Calu3 (cell line): ENCODE results near the gene FRAS1. TPM values are rescaled to one million over a fixed set of nuclear protein-coding genes. Genes with fewer than 3 reads are reported as not detected.

Source experiments
- BruUV-seq: library from RNA; stranded (reverse); fragments of 400-500 nt; replicated peaks from 2 replicates; lab custom pipeline; 2021; lab: Mats Ljungman, UMichigan
- CTCF ChIA-PET: fragments of 300-600 bp; sonication (Branson Sonifier 250); formaldehyde crosslinking; loops from one replicate; lab custom pipeline; 2022; ENCODE audit warnings: antibody characterized with exemption; lab: Charles Lee
- DNase-seq: peaks from one replicate; pipeline ENCODE4 v3.0.0; 2022
- H3K27ac Mint-ChIP-seq: one replicate; pipeline ENCODE4 v1.8.0; 2022; ENCODE audit warnings: mixed read lengths; ENCODE audit not compliant: unreplicated experiment
- H3K27me3 Mint-ChIP-seq: one replicate; pipeline ENCODE4 v1.8.0; 2022; ENCODE audit warnings: mixed read lengths; ENCODE audit not compliant: unreplicated experiment
- H3K36me3 Mint-ChIP-seq: one replicate; pipeline ENCODE4 v1.8.0; 2022; ENCODE audit warnings: mild to moderate bottlenecking, moderate library complexity, mixed read lengths; ENCODE audit not compliant: insufficient read depth, unreplicated experiment
- H3K4me1 Mint-ChIP-seq: one replicate; pipeline ENCODE4 v1.8.0; 2022; ENCODE audit warnings: mild to moderate bottlenecking, low read depth, mixed read lengths; ENCODE audit not compliant: unreplicated experiment
- H3K4me3 Mint-ChIP-seq: one replicate; pipeline ENCODE4 v1.8.0; 2022; ENCODE audit warnings: mild to moderate bottlenecking, low read depth, moderate library complexity, mixed read lengths; ENCODE audit not compliant: unreplicated experiment
- H3K9me3 Mint-ChIP-seq: one replicate; pipeline ENCODE4 v1.8.0; 2022; ENCODE audit warnings: low read depth, mixed read lengths; ENCODE audit not compliant: unreplicated experiment
- intact Hi-C: fragments of 100-400 bp; cut with micrococcal nuclease; formaldehyde crosslinking; loops from one replicate; pipeline ENCODE4 v1.10.0; 2022; ENCODE audit not compliant: unreplicated experiment
- total RNA-seq: library from RNA; stranded (reverse); gene quantifications from 2 replicates; pipeline ENCODE4 v1.2.3, GENCODE V29; 2022
- TF ChIP-seq, protein P1 (sequence below): fragments of 200-600 bp; IDR thresholded peaks from one replicate; pipeline ENCODE4 v1.8.0; 2022; ENCODE audit warnings: antibody characterized with exemption; ENCODE audit not compliant: unreplicated experiment

The FRAS1 gene
- total RNA-seq, 1 experiment from 2014 or later: 29.4 TPM

- H3K4me1 Mint-ChIP-seq: peaks cover 9% of the 10 kb centered on the region
Observed at GRCh38 chr4:78210694-78211410, 153.7 kb downstream of the FRAS1 start.

DNA sequence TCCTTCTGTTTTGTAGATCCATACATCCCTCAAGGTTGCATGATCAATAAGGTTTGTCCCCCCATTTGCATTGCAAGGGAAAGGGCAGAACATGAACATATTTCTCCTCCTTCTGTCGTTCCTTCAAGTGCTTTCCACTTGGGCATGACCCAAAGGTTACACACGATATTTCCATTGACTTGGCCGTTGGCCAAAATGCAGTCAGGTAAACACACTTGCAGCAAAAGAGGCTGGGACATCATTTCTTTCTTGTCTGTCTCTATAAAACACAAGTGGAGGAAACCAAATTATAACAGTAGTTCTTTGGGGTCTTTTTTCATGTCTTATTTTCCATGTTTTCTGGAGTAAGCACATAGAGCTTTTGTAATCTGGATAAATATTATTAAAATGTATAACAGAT lies 156.1 kb downstream of the FRAS1 start:
- H3K36me3 Mint-ChIP-seq: peaks cover 5% of the 10 kb centered on the region
- H3K9me3 Mint-ChIP-seq: no peaks in the 10 kb centered on the region
- TF ChIP-seq, protein P1, sequence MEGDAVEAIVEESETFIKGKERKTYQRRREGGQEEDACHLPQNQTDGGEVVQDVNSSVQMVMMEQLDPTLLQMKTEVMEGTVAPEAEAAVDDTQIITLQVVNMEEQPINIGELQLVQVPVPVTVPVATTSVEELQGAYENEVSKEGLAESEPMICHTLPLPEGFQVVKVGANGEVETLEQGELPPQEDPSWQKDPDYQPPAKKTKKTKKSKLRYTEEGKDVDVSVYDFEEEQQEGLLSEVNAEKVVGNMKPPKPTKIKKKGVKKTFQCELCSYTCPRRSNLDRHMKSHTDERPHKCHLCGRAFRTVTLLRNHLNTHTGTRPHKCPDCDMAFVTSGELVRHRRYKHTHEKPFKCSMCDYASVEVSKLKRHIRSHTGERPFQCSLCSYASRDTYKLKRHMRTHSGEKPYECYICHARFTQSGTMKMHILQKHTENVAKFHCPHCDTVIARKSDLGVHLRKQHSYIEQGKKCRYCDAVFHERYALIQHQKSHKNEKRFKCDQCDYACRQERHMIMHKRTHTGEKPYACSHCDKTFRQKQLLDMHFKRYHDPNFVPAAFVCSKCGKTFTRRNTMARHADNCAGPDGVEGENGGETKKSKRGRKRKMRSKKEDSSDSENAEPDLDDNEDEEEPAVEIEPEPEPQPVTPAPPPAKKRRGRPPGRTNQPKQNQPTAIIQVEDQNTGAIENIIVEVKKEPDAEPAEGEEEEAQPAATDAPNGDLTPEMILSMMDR: no peak
- H3K4me3 Mint-ChIP-seq: no peak overlapping the region
- no TSS peak for BruUV-seq
- no peak overlapping the region for H3K27ac Mint-ChIP-seq
- peaks cover 9% of the 10 kb centered on the region for H3K4me1 Mint-ChIP-seq
- CTCF ChIA-PET: no interaction called here
- intact Hi-C loops: no loop called here
- H3K27me3 Mint-ChIP-seq: no peaks in the 10 kb centered on the region
- DNase-seq: no peak

More at GRCh38 chr4:78210694-78211410, 153.7 kb downstream of the FRAS1 start:
- Mint-ChIP-seq H3K4me3 (no peak overlapping the region), H3K27me3 (no peaks in the 10 kb centered on the region), H3K36me3 (peaks cover 5% of the 10 kb centered on the region), H3K9me3 (no peaks in the 10 kb centered on the region), H3K27ac (no peak overlapping the region)
- TF ChIP-seq, protein P1: no peak
- no TSS peak for BruUV-seq
- intact Hi-C loops: no loop called here
- DNase-seq: no peak
- CTCF ChIA-PET: interaction anchor here (0.6 kb wide), 1 partner anchor 84 kb away, joined by 3 read pairs; no protein-coding TSS in a partner anchor

GRCh38 chr4:78214078-78214477 lies 157.0 kb downstream of the FRAS1 start:
- Mint-ChIP-seq H3K36me3 (peaks cover 5% of the 10 kb centered on the region), H3K27ac (no peak overlapping the region), H3K27me3 (no peaks in the 10 kb centered on the region), H3K4me3 (no peak overlapping the region), H3K9me3 (no peaks in the 10 kb centered on the region), H3K4me1 (peaks cover 9% of the 10 kb centered on the region)
- CTCF ChIA-PET: no interaction called here
- no TSS peak for BruUV-seq
- intact Hi-C loops: no loop called here
- TF ChIP-seq, protein P1: no peak
- no peak for DNase-seq

- Mint-ChIP-seq H3K4me1 (no peaks in the 10 kb centered on the region), H3K36me3 (no peaks in the 10 kb centered on the region), H3K27ac (no peak overlapping the region), H3K4me3 (no peak overlapping the region), H3K9me3 (no peaks in the 10 kb centered on the region), H3K27me3 (no peaks in the 10 kb centered on the region)
- CTCF ChIA-PET: no interaction called here
- intact Hi-C loops: no loop called here
- TF ChIP-seq, protein P1: no peak
- no TSS peak for BruUV-seq
- DNase-seq: no peak
Observed at GRCh38 chr4:78217557-78217956, 160.4 kb downstream of the FRAS1 start.
